Stimulated activated naive CD4-positive, alpha-beta T cell treated with Interleukin-2 at 50 U/mL for 16 hours (primary cell): ENCODE data around the gene NAALADL2.
"Not testable (repeated sequence)": the region's sequence is repeated elsewhere in the genome, so short reads cannot be mapped to it uniquely, and the experiment has no call there.

Source experiments
- DNase-seq: peaks from one replicate; lab custom pipeline; 2025; lab: John Stamatoyannopoulos, UW

Gene NAALADL2

DNA sequence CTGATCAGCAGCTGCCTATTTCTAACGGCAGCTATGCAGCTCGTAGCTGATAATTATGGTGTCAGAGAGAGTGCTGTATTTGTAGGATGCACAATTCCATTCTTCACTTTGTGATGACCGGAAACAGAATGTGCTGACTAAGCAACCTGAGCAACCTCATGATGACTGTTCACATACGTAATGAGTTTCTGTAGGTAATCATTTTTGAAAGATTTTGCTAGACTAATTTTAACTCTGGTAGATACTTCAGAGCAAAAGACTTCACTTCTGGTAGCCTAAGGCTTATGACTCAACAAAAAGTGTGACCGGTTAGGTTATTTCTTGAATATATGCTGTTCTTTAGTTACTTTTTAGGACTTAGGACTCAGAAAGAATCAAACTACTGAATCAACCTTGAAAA is 567.7 kb downstream of the NAALADL2 start:
- no peak for DNase-seq

GRCh38 chr3:175428466-175428865 is 569.3 kb downstream of the NAALADL2 start:
- no peak for DNase-seq

DNA sequence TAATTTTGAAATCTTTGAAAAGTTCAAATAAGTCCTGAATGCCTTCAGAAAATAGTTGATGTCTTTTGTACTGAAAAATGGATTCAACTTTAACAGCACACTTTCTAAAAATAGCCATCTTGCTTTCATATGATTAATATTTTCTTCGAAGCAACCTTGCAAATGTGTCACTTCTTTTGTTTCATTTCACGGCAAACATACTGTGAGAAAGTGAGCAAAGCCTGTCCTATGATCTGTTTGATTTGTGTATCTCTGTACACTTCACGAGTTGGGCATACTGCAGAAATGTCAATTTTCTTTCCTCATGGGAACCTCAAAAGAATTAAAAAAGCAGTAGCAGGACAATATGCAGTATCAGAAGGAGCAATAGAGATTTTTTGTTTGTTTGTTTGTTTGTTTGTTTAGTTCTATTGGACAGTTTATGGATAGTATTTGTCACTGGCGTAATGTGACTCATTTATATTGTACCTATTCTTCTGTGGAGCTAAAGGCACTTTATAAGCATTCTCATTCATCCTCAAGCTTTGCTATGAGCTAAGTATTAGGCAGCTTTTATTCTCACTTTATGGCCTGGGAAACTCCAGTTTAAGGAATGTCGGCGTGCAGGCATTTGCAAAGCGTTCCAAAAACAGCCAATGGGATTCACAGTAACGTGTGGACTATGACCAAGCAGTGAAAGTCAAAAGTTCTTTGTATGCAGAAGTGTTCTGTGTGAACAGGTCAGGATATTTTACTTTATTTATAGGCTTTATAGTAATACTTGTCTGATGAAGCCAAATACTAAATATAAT is 572.0 kb downstream of the NAALADL2 start:
- DNase-seq: no peak

GRCh38 chr3:175432376-175433025 is 573.4 kb downstream of the NAALADL2 start:
- no peak for DNase-seq

GRCh38 chr3:175433026-175433674 is 574.0 kb downstream of the NAALADL2 start:
- DNase-seq: no peak

- DNase-seq: no peak
Observed at GRCh38 chr3:175434561-175434960, 575.4 kb downstream of the NAALADL2 start.

- DNase-seq: no peak
Observed at GRCh38 chr3:175443682-175444081, 584.5 kb downstream of the NAALADL2 start.

DNA sequence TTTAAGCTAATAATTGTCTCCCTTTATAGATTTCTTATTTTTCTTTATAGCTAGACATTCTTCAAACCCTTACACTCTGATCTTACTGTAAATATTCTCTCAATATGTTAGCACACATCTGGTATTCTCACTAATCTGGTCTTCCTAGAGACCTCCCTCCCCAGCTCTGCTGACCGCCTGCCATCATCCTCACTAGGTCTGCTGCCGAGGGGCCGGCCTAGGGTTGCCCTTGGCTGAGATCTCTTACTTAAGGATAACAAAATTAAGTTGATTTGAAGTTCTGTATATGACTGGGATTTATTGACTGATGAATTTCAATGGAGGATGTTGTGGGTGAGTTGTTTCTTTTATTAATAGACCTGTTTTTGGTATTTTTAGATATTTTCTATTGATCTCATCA is 586.6 kb downstream of the NAALADL2 start:
- DNase-seq: no peak

DNA sequence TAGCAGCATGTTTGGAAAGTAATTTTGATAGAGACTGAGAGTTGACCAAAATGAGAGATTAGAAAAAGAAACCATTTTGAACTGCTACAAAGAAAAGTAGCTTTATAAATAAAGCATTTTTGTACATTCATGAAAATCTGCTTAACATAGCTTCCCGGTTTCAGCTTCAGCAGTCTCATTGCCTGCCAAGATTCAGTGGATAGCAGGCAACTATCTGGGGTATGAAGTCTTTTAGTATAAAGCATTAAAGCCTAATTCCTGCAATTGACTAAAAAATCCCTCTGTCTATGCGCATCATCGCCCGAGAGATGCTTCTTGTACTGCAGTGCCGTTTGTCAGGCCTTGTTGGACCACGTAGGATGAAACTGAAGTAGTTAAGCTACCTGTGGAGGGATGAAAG is 588.4 kb downstream of the NAALADL2 start:
- DNase-seq: no peak

DNA sequence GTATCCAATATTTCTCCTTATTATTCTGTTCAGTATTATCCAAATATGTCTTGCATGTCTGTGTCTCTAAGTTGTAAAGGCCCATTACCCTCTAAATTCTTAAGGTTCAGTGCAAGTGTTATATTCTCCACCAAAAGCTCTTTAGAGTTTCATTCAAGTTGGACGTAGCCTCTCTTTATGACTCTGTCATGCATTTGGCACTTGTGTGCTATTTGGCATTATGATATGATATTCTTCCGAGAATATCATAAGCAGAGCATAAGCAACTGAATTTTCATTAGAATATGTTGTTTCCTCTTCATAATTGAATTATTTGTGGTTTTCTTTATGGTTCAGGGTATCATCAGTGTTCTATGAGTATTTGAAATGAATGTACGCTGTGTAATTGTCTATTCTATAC is 594.2 kb downstream of the NAALADL2 start:
- no peak for DNase-seq

GRCh38 chr3:175456466-175456865 is 597.3 kb downstream of the NAALADL2 start:
- DNase-seq: no peak

GRCh38 chr3:175457301-175457700 is 598.2 kb downstream of the NAALADL2 start:
- DNase-seq: no peak

GRCh38 chr3:175460849-175461399 is 601.8 kb downstream of the NAALADL2 start:
- DNase-seq: not testable (repeated sequence)

- DNase-seq: no peak
Observed at GRCh38 chr3:175464362-175464761, 605.2 kb downstream of the NAALADL2 start.

- no peak for DNase-seq
Observed at GRCh38 chr3:175469124-175469523, 610.0 kb downstream of the NAALADL2 start.

DNA sequence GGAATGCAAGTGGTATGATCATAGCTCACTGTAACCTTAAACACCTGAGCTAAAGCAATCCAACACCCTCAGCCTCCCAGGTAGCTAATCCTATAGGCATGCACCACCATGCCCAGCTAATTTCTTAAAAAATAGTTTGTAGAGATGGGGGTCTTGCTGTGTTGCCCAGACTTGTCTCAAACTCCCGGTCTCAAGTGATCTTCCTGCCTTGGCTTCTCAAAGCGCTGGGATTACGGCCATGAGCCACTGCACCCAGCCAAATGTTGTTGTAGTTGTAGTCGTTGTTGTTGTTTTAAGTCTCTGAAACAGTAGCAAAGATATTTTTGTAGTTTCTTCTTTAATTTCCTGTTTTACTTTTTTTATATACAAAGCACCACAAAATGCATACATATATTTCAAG is 616.6 kb downstream of the NAALADL2 start:
- no peak for DNase-seq

GRCh38 chr3:175476489-175476888 is 617.4 kb downstream of the NAALADL2 start:
- no peak for DNase-seq

DNA sequence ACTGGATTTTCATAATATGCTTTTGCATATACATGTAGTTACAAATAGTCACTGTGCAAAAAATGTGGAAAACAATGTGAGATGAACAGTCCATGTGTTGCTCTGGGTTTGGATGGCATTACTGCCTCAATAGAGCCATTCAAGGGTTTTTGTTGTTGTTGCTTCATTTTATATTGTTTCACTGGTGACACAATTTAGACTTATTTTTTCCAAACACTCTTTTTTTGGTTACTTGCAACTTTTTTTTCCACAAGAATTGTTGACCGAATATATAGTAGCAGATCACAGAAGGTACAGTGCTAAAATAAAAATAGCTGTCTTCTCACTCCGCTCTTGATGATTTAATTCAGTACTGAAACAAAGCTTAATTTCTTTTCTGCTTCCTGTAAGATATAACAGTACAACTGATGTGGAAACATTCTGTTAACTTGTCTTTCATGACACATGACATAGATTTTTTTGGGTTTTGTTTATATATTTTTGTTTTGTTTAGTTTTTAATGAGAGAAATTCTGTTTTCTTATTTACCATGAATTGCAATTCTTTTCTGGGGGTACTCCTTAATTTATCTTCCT is 618.6 kb downstream of the NAALADL2 start:
- DNase-seq: no peak

DNA sequence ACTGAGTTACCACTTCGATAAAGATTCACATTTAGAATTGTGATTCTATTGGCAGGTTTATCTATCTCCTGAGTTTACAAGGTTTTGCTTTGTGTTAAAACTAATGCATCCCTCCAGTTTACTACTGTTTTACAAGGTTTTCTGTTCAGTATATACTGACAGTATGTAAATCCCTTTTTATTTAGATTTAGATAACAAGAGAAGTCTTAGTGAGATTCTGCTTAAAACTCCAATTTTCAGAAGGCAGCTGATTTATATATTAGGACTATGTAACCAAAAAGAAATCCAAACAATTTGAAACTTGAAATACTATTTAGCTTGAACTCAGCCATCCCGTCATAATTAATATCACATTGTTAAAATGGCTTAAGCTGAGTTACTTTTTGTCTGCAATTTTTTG is 619.2 kb downstream of the NAALADL2 start:
- DNase-seq: no peak

GRCh38 chr3:175479175-175479574 is 620.0 kb downstream of the NAALADL2 start:
- no peak for DNase-seq

DNA sequence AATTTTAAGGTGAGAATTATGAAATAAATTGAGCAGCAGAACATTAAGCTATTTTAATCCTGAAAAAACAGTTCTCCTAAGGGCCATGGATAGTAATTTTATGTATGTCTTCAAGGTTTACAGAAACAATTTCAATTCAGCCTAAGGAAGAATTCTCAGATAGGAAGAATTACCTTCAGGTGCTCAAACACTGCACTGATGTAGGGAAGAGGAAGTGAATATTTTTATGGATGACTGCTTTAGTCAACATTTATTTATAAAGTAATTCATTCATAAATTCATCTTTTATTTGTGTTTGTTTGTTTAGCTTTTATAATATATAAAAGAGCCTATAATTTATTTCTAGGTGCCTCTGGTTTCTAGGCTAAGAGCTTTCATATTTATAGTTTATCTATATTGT is 620.7 kb downstream of the NAALADL2 start:
- DNase-seq: no peak

DNA sequence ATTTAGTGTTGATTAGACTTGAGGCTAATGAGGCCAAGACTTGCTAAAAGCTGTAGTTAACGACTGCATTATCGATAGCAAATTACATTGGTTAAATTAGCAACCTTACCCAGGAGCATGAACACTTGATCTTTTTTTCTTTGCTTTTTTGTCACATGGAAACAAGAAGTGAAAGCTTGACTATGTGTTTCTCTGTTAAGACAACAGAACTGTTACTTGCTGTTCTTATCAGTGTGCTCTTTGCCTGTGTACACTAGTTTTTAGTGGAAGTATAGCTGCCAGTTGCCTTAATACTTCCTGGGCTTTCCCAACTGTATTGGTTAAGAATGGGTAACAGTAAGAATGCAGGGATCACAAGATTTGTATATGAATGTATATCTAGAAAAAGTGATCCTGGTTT is 625.5 kb downstream of the NAALADL2 start:
- no peak for DNase-seq

GRCh38 chr3:175485436-175485835 is 626.3 kb downstream of the NAALADL2 start:
- DNase-seq: no peak
